Sigmoid colon (tissue), 4 donors: ENCODE measurements around the gene PRTFDC1.
"Not testable (repeated sequence)": the region's sequence is repeated elsewhere in the genome, so short reads cannot be mapped to it uniquely, and the experiment has no call there.

Source experiments
- CTCF ChIP-seq, 4 experiments: fragments of 450-650 bp in 3 of 4; fragments of 200-600 bp in 1 of 4; IDR thresholded peaks; one replicate each; pipeline ENCODE4 v1.5.1; 2016 to 2019; ENCODE audit warnings: antibody characterized with exemption in 4 of 4, mild to moderate bottlenecking in 3 of 4, moderate library complexity in 2 of 4
- EP300 ChIP-seq, 4 donors: sonication (generic); formaldehyde crosslinking; IDR thresholded peaks; one replicate each; pipeline ENCODE4 v1.6.1; 2017; ENCODE audit warnings: antibody characterized with exemption in 4 of 4
- POLR2A ChIP-seq, 2 donors: fragments of 450-650 bp; IDR thresholded peaks; one replicate each; pipeline ENCODE4 v1.6.1; 2016; ENCODE audit warnings: antibody characterized with exemption in 2 of 2, mild to moderate bottlenecking in 2 of 2, moderate library complexity in 2 of 2
- POLR2AphosphoS5 ChIP-seq, 4 donors: sonication (generic); formaldehyde crosslinking; IDR thresholded peaks; one replicate each; pipeline ENCODE4 v1.6.1; 2017; ENCODE audit warnings: antibody characterized with exemption in 4 of 4

- not testable (repeated sequence) for TF ChIP-seq CTCF, POLR2A, POLR2AphosphoS5, EP300 (IDR thresholded peaks at IDR 0.05)
Measured at GRCh38 chr10:24919629-24920028, 32.8 kb downstream of the PRTFDC1 start.
